ENCODE measurements around the gene SLC9A9. TPM values are rescaled to one million over a fixed set of nuclear protein-coding genes. Genes with fewer than 3 reads are reported as not detected.
A peak's percentile ranks its signal among the peaks of the same experiment; 100 is the strongest.

Gene SLC9A9
- total RNA-seq, 6 experiments from 2014 or later: 0.10 to 0.55 (median 0.33) TPM; not detected in 2

DNA sequence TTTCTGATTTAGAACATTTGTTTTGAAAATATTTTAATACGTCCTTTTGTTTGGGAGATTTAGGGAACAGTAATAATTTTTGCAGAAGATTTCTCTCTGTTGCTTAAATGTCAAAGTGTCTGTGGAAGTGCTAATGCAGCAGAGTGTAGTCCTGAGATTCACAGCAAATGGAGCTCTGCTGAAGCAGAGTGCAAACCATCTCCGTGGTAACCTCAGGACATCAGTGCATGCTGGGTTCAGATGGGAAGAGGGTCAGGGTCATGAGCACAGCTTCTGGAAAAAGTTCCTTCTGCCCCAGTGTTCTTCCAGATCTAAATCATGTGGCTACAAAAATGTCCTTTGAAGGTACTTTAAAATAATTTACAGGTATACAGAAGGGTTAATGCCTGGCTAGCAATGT lies 39.9 kb upstream of the SLC9A9 start:
- H3K9me3 Mint-ChIP-seq: no peaks in the 10 kb centered on the region
- no peaks in the 10 kb centered on the region; the same call in 1 of the 2 replicates for H3K27me3 Mint-ChIP-seq (ENCODE audit: insufficient read depth)
- no peak overlapping the region for H3K27ac Mint-ChIP-seq
- no peaks in the 10 kb centered on the region for H3K4me1 Mint-ChIP-seq (ENCODE audit: low read depth)
- H3K36me3 Mint-ChIP-seq (ENCODE audit: low read depth): no peaks in the 10 kb centered on the region
- no peak overlapping the region for H3K4me3 Mint-ChIP-seq
- no peak for DNase-seq
- TF ChIP-seq, protein P1, sequence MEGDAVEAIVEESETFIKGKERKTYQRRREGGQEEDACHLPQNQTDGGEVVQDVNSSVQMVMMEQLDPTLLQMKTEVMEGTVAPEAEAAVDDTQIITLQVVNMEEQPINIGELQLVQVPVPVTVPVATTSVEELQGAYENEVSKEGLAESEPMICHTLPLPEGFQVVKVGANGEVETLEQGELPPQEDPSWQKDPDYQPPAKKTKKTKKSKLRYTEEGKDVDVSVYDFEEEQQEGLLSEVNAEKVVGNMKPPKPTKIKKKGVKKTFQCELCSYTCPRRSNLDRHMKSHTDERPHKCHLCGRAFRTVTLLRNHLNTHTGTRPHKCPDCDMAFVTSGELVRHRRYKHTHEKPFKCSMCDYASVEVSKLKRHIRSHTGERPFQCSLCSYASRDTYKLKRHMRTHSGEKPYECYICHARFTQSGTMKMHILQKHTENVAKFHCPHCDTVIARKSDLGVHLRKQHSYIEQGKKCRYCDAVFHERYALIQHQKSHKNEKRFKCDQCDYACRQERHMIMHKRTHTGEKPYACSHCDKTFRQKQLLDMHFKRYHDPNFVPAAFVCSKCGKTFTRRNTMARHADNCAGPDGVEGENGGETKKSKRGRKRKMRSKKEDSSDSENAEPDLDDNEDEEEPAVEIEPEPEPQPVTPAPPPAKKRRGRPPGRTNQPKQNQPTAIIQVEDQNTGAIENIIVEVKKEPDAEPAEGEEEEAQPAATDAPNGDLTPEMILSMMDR (IDR thresholded peaks at IDR 0.05): no peak

DNA sequence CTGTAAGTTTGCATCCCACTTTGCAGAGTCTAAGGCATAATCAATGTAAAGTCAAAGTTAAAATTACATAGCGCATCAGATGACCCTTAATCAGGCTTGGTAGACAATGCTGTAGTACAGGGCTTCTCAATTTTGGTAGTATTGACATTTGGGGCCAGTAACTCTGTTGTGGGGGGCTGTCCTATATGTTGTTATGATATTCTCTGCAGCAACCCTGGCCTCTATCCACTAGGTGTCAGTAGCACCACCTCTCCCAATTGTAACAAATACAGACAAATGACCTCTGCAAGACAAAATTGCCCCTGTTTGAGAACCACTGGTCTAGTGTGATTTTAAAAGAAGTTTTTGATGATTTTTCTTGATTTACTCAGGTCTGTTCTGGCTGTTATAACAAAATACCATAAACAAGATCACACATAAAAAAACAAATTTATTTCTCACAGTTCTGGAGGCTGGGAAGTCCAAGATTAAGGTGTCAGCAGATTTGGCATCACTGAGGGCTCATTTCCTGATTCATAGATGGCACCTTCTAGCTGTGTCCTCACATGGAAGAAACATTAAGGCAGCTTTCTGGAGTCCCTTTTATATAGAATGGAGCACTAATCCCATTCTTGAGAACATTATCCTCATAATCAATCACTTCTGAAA lies 37.6 kb upstream of the SLC9A9 start:
- Mint-ChIP-seq H3K4me1 (ENCODE audit: low read depth) (no peaks in the 10 kb centered on the region), H3K27me3 (ENCODE audit: insufficient read depth) (no peaks in the 10 kb centered on the region), H3K36me3 (ENCODE audit: low read depth) (no peaks in the 10 kb centered on the region), H3K4me3 (no peak overlapping the region), H3K27ac (no peak overlapping the region), H3K9me3 (no peaks in the 10 kb centered on the region)
- TF ChIP-seq, protein P1 (IDR thresholded peaks at IDR 0.05): peak; percentile 82
- peak; percentile 19 for DNase-seq

- Mint-ChIP-seq H3K4me3 (no peak overlapping the region), H3K9me3 (peaks cover 4% of the 10 kb centered on the region; the same call in 1 of the 2 replicates), H3K36me3 (ENCODE audit: low read depth) (no peaks in the 10 kb centered on the region), H3K27ac (no peak overlapping the region), H3K27me3 (ENCODE audit: insufficient read depth) (no peaks in the 10 kb centered on the region), H3K4me1 (ENCODE audit: low read depth) (no peaks in the 10 kb centered on the region)
- no peak for DNase-seq
- TF ChIP-seq, protein P1 (IDR thresholded peaks at IDR 0.05): no peak
Observed at GRCh38 chr3:143884861-143885260, 36.6 kb upstream of the SLC9A9 start.

DNA sequence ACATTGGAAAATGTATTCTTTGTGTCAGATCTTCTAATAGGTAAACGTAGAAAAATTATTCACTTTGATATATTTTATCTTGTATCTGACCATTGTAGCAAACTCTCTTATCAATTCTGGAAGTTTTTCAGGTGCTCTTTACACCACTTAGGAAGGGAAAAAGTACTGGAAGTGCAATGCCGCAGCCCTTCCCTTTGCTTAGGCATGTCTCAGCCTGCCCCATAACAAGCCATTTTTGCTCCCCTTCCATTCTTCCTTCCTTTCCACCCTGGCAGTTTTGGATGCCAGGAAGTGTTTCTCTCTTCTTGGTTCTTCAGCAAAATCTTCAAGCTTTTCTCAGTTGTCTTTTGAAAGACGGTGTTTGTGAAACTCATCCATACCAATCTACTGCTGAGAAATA lies 34.9 kb upstream of the SLC9A9 start:
- no peaks in the 10 kb centered on the region for H3K27me3 Mint-ChIP-seq (ENCODE audit: insufficient read depth)
- H3K36me3 Mint-ChIP-seq (ENCODE audit: low read depth): no peaks in the 10 kb centered on the region
- no peak overlapping the region for H3K27ac Mint-ChIP-seq
- peaks cover 6% of the 10 kb centered on the region; the same call in 1 of the 2 replicates for H3K9me3 Mint-ChIP-seq
- no peaks in the 10 kb centered on the region for H3K4me1 Mint-ChIP-seq (ENCODE audit: low read depth)
- DNase-seq: no peak
- no peak overlapping the region for H3K4me3 Mint-ChIP-seq
- TF ChIP-seq, protein P1 (IDR thresholded peaks at IDR 0.05): no peak

DNA sequence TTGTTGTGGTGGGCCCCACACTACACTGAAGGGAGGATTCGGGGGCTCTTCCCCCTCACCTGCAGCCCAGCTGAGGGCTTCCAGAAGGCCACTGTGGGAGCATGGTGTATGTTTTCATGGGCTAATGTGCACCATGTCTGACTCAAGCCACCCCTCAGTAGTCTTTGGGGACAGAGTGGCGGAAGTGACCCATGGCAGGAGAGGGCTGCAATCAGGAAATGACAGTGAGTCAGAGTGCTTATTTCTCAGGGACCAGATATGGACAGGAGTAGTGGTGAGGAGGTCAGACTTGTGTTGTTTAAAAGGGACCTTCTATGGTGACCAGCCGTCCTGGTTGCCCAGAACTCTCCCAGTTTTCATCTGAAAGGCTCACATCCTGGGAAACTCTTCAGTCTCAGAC lies 32.8 kb upstream of the SLC9A9 start:
- Mint-ChIP-seq H3K27me3 (ENCODE audit: insufficient read depth) (no peaks in the 10 kb centered on the region), H3K27ac (no peak overlapping the region), H3K4me1 (ENCODE audit: low read depth) (no peaks in the 10 kb centered on the region), H3K4me3 (no peak overlapping the region), H3K9me3 (peaks cover 12% of the 10 kb centered on the region), H3K36me3 (ENCODE audit: low read depth) (no peaks in the 10 kb centered on the region)
- TF ChIP-seq, protein P1 (IDR thresholded peaks at IDR 0.05): no peak
- DNase-seq: no peak
